Activated T-helper 1 cell treated with Interleukin-2 at 50 U/mL for 16 hours (primary cell): ENCODE results near the gene SRL.
A peak's percentile ranks its signal among the peaks of the same experiment; 100 is the strongest.
"Not testable (repeated sequence)": the region's sequence is repeated elsewhere in the genome, so short reads cannot be mapped to it uniquely, and the experiment has no call there.

ENCODE experiments used
- DNase-seq: peaks from one replicate; pipeline ENCODE4 v3.0.0-alpha.2; 2020; ENCODE audit warnings: low read depth

The SRL gene

DNA sequence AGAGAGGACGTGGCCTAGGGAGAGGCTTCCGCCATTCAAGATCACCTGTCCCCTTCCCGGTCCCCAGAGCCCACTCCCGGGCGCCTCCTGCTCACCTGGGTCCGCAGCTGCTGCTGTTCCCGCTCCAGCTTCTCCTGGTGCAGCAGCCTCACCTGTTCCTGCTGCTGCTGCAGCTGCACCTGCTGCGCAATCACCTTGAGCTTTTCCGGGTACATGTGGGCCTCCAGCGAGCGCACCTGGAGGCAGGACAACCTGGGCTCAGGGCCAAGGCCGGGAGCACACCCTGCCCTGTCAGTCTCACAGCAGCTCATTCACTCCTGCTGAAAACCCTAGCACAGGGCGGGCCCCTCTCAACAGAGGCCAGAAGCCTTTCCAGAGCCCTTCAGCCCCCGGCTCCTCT lies 18.5 kb upstream of the SRL start:
- DNase-seq, result no peak

DNA sequence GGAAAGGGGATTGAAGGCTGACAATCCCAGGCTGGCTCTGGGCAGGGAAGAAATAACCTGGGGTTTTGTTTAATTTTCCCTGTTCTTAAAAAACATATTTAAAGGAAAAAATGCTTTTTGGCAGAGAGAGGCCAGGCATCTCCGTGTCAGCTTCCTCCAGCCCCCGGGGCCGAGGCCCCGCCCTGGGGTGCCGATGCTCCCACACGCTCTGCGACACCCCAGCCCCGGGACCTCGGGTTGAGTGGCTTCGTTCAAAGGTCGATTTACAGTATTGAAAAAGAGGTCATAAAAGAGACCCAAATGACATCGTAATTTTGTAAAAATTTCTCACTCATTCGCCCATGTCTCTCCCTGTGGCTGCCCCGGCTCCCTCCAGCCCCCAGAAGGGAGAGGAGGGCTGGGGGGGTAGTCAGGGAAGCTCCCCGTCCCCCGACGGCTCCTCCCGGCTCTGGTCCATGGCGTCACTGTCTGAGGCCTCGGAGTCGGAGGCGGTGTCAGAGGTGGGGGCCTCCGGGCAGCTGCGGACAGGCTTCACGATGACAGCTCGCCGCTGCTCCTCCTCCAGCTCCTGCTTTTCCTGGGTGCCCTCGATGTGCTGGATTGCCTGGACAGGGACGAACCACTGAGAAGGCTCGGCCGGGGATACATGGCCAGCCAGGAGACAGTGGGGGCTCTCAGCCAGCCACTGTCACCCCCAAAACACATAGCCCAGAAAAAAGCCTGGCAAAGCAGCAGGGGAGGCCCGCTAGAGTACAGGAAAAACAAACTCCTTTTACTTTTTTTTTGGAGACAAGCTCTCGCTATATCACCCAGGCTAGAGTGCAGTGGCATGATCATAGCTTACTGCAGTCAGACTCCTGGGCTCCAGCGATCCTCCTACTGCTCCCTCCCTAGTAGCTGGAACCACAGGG lies 16.0 kb upstream of the SRL start:
- no peak for DNase-seq

DNA sequence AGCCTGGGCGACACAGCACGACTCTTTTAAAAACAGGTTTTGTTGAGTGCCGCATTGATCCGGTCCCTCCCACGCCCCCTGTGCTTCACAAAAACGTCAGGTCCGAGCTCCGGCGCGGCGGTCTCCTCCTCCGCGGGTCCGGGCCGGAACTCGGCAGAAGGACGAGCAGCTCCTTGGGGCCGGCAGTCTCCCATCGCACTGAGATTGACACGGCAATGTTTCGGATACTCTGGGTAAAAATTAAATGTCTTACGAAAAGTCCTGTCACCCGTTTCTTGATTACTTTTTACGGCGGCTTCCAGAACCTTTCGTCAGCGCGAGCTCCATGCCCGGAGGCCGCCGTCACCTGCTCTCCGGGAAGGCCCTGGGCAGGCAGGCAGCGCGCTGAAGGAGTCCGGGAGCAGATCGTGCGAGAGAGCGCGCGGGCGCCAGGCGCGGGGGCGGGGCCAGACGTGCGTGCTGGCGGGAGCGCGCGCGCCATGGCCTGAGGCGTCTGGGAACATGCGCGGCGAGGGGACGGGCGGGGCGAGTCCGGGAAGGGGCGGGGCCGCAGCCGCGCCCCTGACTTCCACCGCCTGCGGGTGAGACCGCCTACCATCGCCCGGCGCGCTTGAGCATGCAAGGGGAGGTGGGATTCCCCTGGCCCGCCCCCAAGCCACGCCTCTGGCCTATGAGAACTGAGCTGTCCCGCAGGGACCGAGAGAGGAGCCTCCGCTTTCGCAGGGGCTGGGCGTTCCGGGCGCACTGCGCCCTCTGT lies 11.7 kb upstream of the SRL start:
- peak; percentile 99 for DNase-seq

DNA sequence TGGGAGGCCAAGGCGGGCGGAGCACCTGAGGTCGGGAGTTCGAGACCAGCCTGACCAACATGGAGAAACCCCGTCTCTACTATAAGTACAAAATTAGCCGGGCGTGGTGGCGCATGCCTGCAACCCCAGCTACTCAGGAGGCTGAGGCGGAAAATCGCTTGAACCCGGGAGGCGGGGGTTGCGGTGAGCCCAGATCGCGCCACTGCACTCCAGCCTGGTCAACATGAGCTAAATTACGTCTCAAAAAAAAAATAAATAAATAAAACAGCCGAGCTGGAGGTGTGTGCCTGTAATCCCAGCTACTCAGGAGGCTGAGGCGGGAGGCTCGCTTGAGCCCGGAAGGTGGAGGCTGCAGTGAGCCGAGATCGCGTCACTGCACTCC lies 11.1 kb upstream of the SRL start:
- DNase-seq, result not testable (repeated sequence)

DNA sequence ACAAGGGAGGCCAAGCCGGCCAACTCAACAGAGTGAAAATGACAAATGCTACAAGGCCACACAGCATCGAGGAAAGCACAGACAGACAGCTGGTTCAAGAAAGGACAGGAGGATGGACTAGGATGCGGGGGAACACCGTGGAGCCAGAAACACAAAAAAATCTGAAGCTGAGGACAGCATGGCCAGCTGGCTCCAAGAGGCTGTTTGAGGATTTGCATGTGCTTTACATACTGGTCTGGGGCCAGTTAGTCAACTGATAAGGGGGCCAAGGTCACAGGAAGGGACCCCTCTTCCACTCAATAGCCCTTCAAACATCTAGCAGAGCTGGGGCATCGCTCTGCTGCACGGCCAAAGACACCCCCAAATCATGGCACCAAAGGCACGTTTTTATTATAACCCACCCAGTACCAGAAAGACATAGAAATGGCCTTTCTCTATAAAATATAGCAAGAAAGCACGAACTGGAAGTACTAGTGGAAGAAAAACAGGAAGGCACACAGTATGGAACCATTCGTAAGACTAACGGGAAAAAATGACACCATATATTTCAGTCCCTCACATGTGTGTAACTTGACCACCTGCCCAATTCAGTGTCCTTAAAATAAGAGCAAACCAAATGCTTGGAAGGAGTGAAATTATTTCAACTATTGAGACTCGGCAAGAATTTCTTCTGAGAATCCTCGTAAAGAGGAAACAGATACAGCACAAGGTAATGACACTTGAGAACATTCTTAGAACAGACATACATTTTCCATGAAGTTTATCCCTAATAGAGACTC lies 7.8 kb upstream of the SRL start:
- DNase-seq, result no peak

DNA sequence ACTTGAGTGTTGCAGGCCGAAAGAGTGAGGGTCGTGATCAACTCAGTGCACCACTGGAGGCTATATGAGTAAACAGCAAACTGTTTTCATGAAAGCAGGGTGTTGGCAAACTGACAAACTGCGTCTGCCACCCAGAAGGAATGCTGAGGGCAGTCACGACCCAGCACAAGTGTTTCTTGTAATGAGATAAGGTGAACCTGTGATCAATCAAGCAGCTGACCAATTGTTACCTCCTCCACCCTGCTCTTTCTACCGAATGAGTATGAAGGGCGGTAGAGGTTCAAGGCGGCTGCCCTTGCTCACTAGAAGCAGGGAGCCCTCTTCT lies 5.5 kb upstream of the SRL start:
- no peak for DNase-seq

DNA sequence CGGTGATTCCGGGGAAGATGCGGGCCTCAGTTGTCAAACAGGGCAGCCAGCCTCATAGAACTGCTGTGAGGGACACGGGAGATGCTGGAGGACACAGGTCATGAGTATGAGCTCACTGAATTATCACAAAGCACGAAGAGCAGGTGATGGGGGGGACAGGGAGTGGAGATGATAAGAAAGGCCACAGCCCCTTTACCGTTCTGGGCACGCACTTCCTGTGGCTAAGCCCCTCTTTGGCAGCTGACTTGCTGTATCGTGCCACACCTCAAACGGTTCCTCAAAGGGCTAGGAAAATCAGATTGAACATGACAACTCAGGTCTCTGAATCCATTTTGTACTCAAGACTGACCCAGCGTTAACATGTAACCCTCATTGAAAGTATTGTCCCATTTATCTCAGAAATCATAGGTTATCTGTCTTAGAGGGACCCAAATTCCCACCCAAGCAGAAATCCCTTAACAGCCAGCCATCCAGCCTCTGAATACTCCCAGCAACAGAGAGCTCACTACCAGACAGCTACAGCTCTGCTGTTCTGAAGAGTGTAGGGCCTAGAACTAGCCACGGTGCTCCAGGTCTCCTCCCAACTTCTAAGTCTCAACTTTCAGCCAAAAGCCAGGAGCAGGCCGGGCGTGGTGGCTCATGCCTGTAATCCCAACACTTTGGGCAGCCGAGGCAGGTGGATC lies 5.0 kb upstream of the SRL start:
- no peak for DNase-seq

DNA sequence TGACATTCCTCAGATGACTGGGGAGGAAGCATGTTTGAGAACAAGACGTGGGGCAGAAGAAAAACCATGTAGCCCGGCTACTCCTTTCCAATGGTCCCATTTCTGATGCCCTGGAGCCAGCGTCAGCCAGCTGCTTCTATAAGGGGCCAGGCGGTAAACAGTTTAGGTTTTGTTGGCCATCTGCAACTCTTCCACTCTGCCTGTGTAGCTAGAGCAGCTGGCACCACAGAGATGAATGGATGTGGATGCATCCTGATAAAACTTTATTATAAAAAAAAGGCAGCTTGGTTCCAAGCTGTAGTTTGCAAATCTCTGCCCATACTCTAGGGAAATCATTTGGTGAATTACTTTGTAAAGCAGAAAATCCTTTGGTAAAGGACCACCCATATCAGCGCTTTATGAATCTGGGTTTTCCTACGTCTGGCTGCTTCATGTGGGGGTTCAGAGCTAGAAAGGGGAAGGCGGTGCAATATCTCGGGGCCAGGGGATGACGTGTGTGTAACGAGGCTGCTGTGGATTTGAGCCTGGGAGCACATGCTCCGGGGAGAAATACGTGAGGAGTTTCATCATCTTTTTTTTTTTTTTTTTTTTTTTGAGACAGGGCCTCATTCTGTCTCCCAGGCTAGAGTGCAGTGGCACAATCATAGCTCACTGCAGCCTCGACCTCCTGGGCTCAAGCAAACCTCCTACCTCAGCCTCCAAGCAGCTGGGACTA lies 3.4 kb upstream of the SRL start:
- DNase-seq, result no peak

DNA sequence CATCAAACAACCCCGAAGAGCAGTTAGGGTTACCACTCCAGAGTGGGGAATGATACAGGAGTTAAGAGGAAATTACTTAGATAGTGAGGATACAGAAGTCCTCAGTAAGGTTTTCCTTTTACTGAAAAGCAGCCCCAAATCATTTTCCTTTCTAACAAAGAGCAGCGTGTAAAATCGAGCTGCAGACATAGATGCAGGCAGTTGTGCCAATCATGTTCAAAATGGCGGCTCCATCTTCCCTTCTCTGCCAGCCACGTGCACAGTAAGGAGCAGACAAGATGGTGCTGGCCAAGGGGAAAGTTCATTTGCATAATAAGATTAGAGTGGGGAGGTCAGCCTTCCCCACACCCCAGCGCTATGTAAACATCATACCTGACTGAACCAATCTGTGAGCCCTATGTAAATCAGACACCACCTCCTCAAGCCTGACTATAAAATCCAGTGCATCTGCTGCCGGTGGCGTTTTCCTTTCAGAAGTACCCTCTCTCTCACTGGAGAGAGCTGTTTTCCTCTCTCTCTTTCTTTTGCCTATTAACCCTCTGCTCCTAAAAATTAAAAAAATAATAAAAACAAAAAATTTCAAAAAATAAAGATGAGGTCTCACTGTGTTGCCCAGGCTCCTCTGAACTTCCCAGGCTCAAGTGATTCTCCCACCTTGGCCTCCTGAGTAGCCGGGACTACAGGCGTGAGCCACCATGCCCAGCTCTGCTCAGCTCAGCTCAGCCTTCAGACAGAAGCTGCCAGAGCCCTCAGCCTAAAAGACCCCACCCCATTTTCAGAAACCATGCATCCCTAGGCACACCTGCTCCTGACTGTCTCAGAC lies 2.6 kb upstream of the SRL start:
- DNase-seq, result no peak

DNA sequence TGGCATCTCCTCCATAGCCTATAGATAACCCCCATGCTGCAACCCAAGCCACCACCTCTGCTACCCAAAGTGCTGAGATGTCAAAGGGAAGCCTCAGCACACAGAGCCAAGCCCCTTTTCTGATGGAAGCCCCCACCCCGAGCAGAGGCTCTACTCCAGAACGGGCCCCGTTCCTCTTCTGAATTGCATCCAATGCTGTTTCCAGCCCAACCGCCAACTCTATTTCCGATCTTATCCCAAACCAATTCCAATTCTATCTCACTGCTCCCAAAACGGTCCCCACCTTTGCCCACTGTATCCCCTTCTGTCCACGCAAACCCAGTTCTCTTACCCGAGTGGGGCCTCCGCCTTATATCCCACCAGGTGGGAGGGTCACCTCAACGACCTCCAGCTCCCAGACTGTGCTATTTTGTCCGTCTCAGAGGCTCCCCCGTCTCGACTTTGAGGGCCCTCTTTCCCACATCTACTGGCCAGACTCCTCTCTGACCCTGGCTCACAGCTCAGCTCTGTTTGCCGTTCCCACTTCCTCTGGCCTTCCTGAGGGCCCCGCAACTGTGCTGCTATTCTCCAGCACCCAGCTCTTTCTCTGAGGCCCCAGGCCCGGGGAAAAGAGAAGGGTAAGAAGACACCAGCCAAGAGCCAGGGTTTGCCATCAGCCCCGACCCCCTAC lies 487 bp downstream of the SRL start:
- DNase-seq, result no peak

DNA sequence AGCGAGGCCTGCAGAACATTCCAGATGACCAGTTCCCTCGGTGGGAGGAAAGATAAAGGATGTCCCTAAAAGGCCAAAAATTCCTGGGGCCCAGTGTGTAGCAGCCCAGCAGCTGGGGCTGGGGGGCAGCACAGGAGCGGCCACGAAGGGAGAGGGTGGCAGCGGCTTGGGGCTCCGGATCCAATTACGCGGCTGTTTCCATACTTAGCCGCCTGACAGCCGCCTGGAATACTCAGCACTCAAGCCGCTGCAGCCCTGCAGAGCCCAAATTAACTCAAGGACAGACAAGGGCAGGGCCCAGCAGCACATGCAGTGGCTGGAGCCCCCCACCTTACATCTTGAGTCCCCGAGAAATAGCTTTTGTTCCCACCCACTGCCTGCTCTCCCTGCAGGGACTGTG lies 1.3 kb downstream of the SRL start:
- no peak for DNase-seq

DNA sequence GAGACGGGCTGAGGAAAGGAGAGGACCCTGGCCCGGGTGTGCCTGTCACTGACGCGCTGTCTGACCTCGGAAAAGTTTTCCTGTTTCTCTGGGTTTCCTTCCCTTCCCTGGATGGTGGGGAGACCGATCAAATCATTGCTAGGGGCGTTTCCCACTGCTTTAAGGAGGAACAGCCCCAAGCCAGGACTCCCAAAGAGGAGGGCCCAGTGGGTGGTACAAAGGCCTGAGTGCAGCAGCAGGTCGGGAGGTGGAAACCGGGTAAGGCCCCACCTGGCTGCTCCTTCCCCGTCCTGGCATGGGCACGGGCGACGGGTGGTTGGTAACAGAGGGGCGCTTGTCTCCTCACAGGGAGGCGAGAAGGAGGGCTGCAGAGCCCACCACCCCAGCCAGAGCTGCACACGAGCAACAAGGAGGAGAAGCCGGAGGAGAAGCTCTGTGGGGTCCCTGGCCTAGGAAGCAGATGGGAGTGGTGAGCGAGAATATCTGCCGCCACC lies 2.2 kb downstream of the SRL start:
- no peak for DNase-seq

DNA sequence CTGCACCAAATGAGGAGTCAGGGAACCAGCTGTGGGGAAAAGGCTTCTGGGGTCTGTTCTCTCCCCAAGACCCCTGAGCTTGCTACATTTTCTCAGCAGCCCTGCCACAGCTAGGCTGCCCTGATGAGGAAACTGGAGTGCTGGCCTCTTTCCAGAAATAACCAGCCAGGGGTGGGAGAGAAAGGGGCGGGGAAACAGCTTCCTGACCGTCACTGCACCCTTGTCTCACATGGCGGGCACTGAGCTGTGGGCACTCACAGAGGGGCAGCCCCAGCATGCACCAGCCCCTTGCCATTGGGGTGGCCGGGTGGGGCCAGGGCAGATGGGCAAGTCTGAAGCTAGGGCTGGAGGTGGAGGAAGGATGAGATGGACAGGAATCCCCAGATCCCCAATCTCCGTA lies 2.9 kb downstream of the SRL start:
- DNase-seq, result no peak

DNA sequence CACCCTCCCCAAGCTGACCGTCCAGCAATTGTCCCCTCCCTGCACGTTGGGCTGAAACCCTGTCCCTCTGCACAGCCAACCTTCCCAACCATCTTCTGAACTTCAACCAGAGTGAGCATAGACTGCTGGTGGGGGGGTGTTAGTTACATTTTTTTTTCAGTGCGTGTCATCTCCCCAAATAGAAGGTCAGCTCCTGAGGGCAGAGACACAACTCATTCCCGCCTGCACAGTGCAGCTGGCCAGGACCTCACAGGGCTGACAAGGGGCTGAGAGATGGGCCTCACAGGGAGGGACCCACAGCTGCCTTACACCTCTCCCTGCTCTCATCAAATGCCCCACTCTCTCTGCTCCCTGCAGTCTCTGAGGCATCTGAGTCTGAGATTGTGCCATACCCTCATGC lies 8.4 kb downstream of the SRL start:
- DNase-seq, result no peak

DNA sequence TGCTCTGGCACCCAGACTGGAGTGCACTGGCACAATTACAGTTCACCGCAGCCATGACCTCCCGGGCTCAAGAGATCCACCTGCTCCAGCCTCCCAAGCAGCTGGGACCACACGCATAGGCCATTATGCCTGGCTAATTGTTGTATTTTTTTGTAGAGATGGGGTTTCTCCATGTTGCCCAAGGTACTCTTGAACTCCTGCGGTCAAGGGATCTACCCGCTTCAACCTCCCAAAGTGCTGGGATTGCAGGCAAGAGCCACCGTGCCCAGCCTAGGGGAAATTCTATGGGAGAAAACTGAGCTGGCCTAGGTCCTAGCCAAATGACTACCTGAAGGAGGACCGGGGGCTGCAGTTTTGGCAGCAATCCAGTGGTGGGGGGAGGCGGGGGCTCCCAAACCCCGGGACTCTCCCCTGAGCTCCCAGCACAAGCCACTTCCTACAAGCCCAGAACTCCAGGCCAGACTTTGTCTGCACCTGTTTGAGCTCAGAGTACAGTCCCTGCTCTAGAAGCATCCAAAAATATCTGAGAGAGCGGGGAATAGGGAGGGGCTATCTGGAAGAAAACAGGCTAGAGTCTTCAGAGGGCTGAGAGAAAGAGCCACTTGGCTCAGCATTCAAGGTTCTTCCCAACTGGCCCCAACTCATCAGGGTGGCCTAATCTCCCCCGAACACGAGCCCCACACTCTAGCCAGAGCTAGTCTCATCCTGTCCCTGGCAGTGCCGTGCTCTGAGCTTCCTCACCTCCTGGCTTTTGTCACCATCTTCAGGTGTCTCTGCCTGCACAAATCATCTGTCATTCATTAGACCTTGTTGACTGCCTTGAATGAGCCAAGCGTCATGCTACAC lies 9.1 kb downstream of the SRL start:
- no peak for DNase-seq

DNA sequence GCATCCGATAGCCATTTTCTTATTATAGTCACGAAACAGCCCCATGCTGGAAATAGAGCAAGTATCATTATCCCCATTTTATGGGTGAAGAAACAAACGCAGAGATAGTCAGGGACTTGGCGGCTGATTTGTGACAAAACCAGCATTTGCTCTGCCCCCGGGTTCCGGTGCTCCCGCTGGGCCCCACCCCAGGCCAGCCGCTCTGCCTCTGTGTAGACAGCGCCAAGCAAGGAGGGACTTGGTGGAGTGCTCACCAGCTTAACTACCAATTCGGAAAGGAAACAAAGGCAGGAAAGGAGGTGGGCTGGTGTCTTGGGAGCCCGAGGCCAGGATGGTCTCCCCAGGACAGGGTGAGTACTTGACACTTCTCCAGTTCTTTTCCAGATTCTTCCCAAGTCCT lies 10.0 kb downstream of the SRL start:
- DNase-seq, result no peak

DNA sequence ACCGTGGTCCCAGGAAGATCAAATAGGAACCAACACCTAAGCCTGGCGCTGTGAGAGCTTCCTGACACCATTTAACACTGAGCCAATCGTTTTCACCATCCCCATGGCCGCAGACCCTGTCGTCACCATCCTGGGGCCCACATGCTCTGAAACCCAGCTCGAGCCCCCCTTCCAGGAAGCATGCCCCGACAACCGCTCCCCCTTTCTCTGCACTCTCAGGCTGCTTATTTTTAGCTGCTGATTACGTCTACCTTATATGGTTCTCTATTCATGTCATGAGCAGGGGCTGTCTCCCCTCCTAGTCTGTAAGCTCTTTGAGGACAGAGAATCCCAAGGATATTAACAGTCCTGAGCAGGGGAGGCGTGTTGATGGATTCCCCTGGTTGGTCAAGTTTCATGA lies 10.5 kb downstream of the SRL start:
- DNase-seq, result no peak

DNA sequence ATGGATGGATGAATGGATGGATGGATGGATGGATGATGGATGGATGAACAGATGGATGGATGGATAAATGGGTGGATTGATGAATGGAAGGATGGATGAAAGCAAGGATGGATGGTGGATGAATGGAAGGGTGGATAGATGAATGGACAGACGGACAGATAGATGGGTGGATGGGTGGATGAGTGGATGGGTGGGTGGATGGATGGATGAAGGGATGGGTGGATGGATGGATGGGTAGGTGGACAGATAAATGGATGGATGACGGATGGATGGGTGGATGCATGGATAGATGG lies 14.9 kb downstream of the SRL start:
- no peak for DNase-seq
